Astrocyte of the spinal cord (primary cell): ENCODE data around the gene VRTN.

Source experiments
- DNase-seq: peaks from one replicate; pipeline ENCODE4 v3.0.0; 2011; ENCODE audit warnings: low read depth, low spot score
- H3K4me3 ChIP-seq: 2 replicates; pipeline ENCODE4 v1.5.1; 2011; ENCODE audit warnings: low read depth, mild to moderate bottlenecking, low read length, moderate library complexity
- CTCF ChIP-seq: IDR thresholded peaks from 2 replicates; pipeline ENCODE4 v1.5.1; 2012; ENCODE audit warnings: low read depth, mild to moderate bottlenecking, low read length, inconsistent platforms
- in situ Hi-C: cut with HindIII; loops from 2 replicates; pipeline ENCODE4 v1.10.0; 2017; ENCODE audit warnings: low sequenced_read_pairs

The VRTN gene

GRCh38 chr14:74402401-74403251 lies 54.4 kb downstream of the VRTN start:
- TF ChIP-seq CTCF, result no peak
- H3K4me3 ChIP-seq, result no peak overlapping the region
- in situ Hi-C loops, result no loop called here
- no peak for DNase-seq

- no peak overlapping the region for H3K4me3 ChIP-seq
- no peak for TF ChIP-seq CTCF
- DNase-seq, result no peak
- in situ Hi-C loops, result no loop called here
Measured at GRCh38 chr14:74403619-74404417, 55.5 kb downstream of the VRTN start.

DNA sequence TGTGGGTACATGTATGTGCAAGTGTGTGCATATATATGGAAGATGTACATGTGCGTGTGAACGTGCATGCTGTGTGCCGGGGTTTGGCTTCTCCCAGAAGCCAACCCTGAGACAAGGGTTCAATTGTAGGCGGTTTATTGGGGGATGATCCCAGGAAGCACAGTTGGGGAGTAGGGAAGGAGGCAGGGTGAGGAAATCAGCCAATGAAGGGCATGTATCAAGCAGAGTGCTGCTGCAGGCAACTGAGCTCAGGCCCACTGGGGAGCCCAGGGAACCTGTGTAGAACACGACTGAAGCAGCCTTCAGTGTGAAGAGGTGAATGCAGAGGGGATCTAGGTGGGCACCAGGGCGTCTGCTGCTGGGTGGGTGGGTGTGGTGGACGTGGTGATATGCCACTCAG lies 56.2 kb downstream of the VRTN start:
- TF ChIP-seq CTCF, result no peak
- H3K4me3 ChIP-seq, result no peak overlapping the region
- no peak for DNase-seq
- in situ Hi-C loops, result no loop called here

GRCh38 chr14:74405663-74406062 lies 57.4 kb downstream of the VRTN start:
- in situ Hi-C loops, result no loop called here
- no peak overlapping the region for H3K4me3 ChIP-seq

DNA sequence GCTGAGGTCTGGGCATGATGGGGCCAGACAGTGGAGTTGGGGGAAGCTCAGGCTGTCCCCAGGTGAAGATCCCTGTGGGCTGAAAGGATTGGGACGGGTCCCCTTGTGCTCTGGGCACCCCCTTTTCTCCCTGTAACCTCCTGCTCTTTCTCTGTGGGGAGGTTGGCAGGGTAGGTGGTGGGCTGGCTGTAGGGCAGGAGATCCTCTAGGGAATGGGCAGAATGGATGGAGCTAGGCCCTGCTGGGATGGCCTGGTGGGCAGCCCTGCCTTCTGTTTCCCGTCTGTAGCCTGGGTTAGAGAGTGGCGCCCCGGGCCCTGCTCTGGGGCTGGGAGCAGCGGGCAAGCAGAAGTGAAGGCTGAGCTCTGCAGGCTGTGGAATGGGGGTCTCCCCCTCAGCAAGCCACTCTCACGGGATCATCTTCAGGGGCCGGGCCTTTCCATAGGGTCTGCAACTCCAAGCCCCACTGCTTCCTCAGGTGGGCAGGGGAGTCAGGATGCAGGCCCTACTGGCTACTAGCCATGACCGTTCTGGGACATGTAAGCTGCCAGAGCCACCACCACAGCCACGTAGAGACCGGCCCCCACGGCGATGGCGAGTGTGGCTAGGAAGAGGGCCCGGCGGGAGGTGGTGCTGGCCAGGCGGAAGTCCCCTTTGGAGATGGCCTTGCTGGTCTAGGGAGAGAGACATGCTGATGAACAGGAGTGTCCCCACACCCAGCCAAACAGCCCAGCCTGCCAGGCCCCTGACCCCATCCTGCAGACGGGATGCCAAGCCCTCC lies 58.9 kb downstream of the VRTN start:
- DNase-seq, result no peak
- H3K4me3 ChIP-seq, result no peak overlapping the region
- TF ChIP-seq CTCF, result no peak
- in situ Hi-C loops, result no loop called here

More at GRCh38 chr14:74405663-74406062, 57.4 kb downstream of the VRTN start:
- no peak for DNase-seq
- TF ChIP-seq CTCF, result no peak

DNA sequence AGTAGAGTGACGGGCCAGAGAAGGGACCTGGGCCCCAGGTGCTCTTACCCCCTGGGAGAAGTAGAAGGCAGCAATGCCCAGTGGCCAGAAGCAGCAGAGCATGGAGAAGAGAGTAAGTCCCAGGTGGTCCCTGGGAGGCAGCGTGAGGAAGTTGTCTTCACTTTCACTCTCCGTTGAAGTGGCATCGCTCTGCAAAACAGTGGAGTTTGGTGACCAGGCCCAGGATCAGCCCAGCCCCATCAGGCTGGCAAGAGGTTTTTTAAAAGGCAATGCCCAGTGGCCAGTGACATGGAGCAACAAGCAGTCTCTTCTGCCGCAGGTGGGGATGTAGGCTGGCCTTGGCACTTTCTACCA lies 59.5 kb downstream of the VRTN start:
- no peak for TF ChIP-seq CTCF
- in situ Hi-C loops, result no loop called here
- no peak for DNase-seq
- no peak overlapping the region for H3K4me3 ChIP-seq
